Calu3 (cell line): Measurements from ENCODE around the gene ADM. TPM values are rescaled to one million over a fixed set of nuclear protein-coding genes. Genes with fewer than 3 reads are reported as not detected.

Experiments used
- BruUV-seq: library from RNA; stranded (reverse); fragments of 400-500 nt; replicated peaks from 2 replicates; lab custom pipeline; 2021; lab: Mats Ljungman, UMichigan
- CTCF ChIA-PET: fragments of 300-600 bp; sonication (Branson Sonifier 250); formaldehyde crosslinking; loops from one replicate; lab custom pipeline; 2022; ENCODE audit warnings: antibody characterized with exemption; lab: Charles Lee
- DNase-seq: peaks from one replicate; pipeline ENCODE4 v3.0.0; 2022
- H3K27ac Mint-ChIP-seq: one replicate; pipeline ENCODE4 v1.8.0; 2022; ENCODE audit warnings: mixed read lengths; ENCODE audit not compliant: unreplicated experiment
- H3K27me3 Mint-ChIP-seq: one replicate; pipeline ENCODE4 v1.8.0; 2022; ENCODE audit warnings: mixed read lengths; ENCODE audit not compliant: unreplicated experiment
- H3K36me3 Mint-ChIP-seq: one replicate; pipeline ENCODE4 v1.8.0; 2022; ENCODE audit warnings: mild to moderate bottlenecking, moderate library complexity, mixed read lengths; ENCODE audit not compliant: insufficient read depth, unreplicated experiment
- H3K4me1 Mint-ChIP-seq: one replicate; pipeline ENCODE4 v1.8.0; 2022; ENCODE audit warnings: mild to moderate bottlenecking, low read depth, mixed read lengths; ENCODE audit not compliant: unreplicated experiment
- H3K4me3 Mint-ChIP-seq: one replicate; pipeline ENCODE4 v1.8.0; 2022; ENCODE audit warnings: mild to moderate bottlenecking, low read depth, moderate library complexity, mixed read lengths; ENCODE audit not compliant: unreplicated experiment
- H3K9me3 Mint-ChIP-seq: one replicate; pipeline ENCODE4 v1.8.0; 2022; ENCODE audit warnings: low read depth, mixed read lengths; ENCODE audit not compliant: unreplicated experiment
- CTCF ChIP-seq: fragments of 200-600 bp; IDR thresholded peaks from one replicate; pipeline ENCODE4 v1.8.0; 2022; ENCODE audit warnings: antibody characterized with exemption; ENCODE audit not compliant: unreplicated experiment
- intact Hi-C: fragments of 100-400 bp; cut with micrococcal nuclease; formaldehyde crosslinking; loops from one replicate; pipeline ENCODE4 v1.10.0; 2022; ENCODE audit not compliant: unreplicated experiment
- total RNA-seq: library from RNA; stranded (reverse); gene quantifications from 2 replicates; pipeline ENCODE4 v1.2.3, GENCODE V29; 2022

The ADM gene
- total RNA-seq, 1 experiment from 2014 or later: 2.0 TPM

DNA sequence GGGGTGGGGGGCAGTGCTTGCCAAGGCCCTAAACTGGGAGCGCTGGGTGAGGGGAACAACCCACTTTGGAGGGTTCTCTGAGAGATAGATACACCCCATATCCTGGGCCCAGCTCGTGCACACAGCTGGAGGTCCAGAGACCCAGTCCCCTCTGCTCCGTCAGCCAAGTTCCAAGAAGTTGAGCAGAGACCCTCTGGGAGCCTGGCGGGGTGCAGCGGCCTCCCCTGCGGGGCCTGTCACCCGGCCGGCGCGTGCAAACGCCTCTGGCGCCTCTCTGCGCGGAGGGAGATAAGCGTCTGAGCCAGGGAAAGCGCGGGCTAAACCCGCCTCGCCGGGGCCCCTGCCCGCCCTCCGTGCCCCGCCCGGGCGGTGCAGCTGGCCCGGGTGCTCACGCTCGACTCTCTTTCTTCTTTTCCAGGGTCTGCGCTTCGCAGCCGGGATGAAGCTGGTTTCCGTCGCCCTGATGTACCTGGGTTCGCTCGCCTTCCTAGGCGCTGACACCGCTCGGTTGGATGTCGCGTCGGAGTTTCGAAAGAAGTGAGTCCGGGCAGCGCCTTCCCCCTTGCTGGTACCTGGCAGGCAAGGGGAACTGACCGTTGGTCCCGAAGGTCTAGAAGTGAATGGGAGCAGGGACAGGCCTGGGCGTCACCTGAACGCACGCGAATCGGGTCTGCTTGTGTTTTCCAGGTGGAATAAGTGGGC lies 540 bp downstream of the ADM start:
- Mint-ChIP-seq H3K4me3 (peak overlapping the region; percentile 82), H3K9me3 (no peaks in the 10 kb centered on the region), H3K36me3 (peaks cover 62% of the 10 kb centered on the region), H3K4me1 (peaks cover 50% of the 10 kb centered on the region), H3K27ac (peak overlapping the region; percentile 55), H3K27me3 (no peaks in the 10 kb centered on the region)
- peak; percentile 38 for DNase-seq
- no TSS peak for BruUV-seq
- intact Hi-C loops: loop anchor here (5.0 to 10.0 kb wide), 2 partner anchors 311 to 443 kb away; no protein-coding TSS in a partner anchor
- no peak for TF ChIP-seq CTCF
- CTCF ChIA-PET: interaction anchor here (0.5 to 2.1 kb wide), 9 partner anchors 10 to 546 kb away, joined by 3 to 11 read pairs (median 4); no protein-coding TSS in a partner anchor

DNA sequence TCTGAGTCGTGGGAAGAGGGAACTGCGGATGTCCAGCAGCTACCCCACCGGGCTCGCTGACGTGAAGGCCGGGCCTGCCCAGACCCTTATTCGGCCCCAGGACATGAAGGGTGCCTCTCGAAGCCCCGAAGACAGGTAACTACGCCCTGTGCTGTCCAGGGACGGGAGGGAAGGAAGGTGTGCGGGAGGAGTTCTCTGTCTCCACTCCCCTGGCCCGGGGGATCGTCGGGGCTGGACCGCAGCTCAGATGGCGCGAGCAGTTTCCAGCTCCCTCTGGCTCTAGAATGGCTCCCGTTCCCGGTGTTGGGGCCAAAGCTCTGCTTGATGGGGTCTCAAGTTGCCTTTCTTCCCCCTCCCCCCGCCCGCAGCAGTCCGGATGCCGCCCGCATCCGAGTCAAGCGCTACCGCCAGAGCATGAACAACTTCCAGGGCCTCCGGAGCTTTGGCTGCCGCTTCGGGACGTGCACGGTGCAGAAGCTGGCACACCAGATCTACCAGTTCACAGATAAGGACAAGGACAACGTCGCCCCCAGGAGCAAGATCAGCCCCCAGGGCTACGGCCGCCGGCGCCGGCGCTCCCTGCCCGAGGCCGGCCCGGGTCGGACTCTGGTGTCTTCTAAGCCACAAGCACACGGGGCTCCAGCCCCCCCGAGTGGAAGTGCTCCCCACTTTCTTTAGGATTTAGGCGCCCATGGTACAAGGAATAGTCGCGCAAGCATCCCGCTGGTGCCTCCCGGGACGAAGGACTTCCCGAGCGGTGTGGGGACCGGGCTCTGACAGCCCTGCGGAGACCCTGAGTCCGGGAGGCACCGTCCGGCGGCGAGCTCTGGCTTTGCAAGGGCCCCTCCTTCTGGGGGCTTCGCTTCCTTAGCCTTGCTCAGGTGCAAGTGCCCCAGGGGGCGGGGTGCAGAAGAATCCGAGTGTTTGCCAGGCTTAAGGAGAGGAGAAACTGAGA lies 1.4 kb downstream of the ADM start:
- TSS peak; percentile 64 for BruUV-seq

GRCh38 chr11:10307022-10307399 lies 2.1 kb downstream of the ADM start:
- CTCF ChIA-PET: interaction anchor here (0.8 to 1.7 kb wide), 9 partner anchors 15 to 548 kb away, joined by 3 to 12 read pairs (median 4); no protein-coding TSS in a partner anchor
- no peak for DNase-seq
- H3K4me1 Mint-ChIP-seq: peaks cover 45% of the 10 kb centered on the region

More for the DNA sequence above, 1.4 kb downstream of the ADM start:
- DNase-seq: peak; percentile 21
- peaks cover 50% of the 10 kb centered on the region for H3K4me1 Mint-ChIP-seq
- H3K27me3 Mint-ChIP-seq: no peaks in the 10 kb centered on the region
- no peaks in the 10 kb centered on the region for H3K9me3 Mint-ChIP-seq
- intact Hi-C loops: loop anchor here (5.0 to 10.0 kb wide), 2 partner anchors 311 to 444 kb away; no protein-coding TSS in a partner anchor
- H3K27ac Mint-ChIP-seq: peak overlapping the region; percentile 86
- TF ChIP-seq CTCF: no peak
- H3K36me3 Mint-ChIP-seq: peaks cover 62% of the 10 kb centered on the region
- peak overlapping the region; percentile 82 for H3K4me3 Mint-ChIP-seq
- CTCF ChIA-PET: interaction anchor here (0.5 to 1.8 kb wide), 5 partner anchors 18 to 229 kb away, joined by 3 to 11 read pairs (median 3); no protein-coding TSS in a partner anchor

More at GRCh38 chr11:10307022-10307399, 2.1 kb downstream of the ADM start:
- intact Hi-C loops: loop anchor here (1.0 to 10.0 kb wide), 3 partner anchors 99 to 445 kb away; no protein-coding TSS in a partner anchor
- no TSS peak for BruUV-seq
- peaks cover 62% of the 10 kb centered on the region for H3K36me3 Mint-ChIP-seq
- no peaks in the 10 kb centered on the region for H3K27me3 Mint-ChIP-seq
- no peaks in the 10 kb centered on the region for H3K9me3 Mint-ChIP-seq
- TF ChIP-seq CTCF: no peak
- peak overlapping the region; percentile 82 for H3K4me3 Mint-ChIP-seq
- peak overlapping the region; percentile 86 for H3K27ac Mint-ChIP-seq
